Gastroesophageal sphincter (tissue), 3 donors: ENCODE results near the gene RNF44.

Source experiments
- POLR2A ChIP-seq, 2 donors: fragments of 450-650 bp; IDR thresholded peaks; one replicate each; pipeline ENCODE4 v1.6.1; 2017; ENCODE audit warnings: antibody characterized with exemption in 2 of 2, mild to moderate bottlenecking in 2 of 2, moderate library complexity in 1 of 2
- TF ChIP-seq, protein P1 (sequence below), 4 experiments: fragments of 200-600 bp in 2 of 4; fragments of 450-650 bp in 2 of 4; sonication (generic) in 1 of 4; IDR thresholded peaks; one replicate each; pipeline ENCODE4 v1.5.1; 2017 to 2019; ENCODE audit warnings: antibody characterized with exemption in 4 of 4, mild to moderate bottlenecking in 2 of 4, moderate library complexity in 2 of 4

- TF ChIP-seq, protein P1, sequence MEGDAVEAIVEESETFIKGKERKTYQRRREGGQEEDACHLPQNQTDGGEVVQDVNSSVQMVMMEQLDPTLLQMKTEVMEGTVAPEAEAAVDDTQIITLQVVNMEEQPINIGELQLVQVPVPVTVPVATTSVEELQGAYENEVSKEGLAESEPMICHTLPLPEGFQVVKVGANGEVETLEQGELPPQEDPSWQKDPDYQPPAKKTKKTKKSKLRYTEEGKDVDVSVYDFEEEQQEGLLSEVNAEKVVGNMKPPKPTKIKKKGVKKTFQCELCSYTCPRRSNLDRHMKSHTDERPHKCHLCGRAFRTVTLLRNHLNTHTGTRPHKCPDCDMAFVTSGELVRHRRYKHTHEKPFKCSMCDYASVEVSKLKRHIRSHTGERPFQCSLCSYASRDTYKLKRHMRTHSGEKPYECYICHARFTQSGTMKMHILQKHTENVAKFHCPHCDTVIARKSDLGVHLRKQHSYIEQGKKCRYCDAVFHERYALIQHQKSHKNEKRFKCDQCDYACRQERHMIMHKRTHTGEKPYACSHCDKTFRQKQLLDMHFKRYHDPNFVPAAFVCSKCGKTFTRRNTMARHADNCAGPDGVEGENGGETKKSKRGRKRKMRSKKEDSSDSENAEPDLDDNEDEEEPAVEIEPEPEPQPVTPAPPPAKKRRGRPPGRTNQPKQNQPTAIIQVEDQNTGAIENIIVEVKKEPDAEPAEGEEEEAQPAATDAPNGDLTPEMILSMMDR (IDR thresholded peaks at IDR 0.05): no peak
- no peak for TF ChIP-seq POLR2A (IDR thresholded peaks at IDR 0.05)
Observed at GRCh38 chr5:176500511-176500910, 36.7 kb downstream of the RNF44 start.
